HepG2 (cell line): ENCODE measurements around the gene GTF2F1. TPM values are rescaled to one million over a fixed set of nuclear protein-coding genes. Genes with fewer than 3 reads are reported as not detected.
A peak's percentile ranks its signal among the peaks of the same experiment; 100 is the strongest.

Experiments used
- ARID2 ChIP-seq: sonication (generic); formaldehyde crosslinking; IDR thresholded peaks from 2 replicates; pipeline ENCODE4 v1.8.1; 2022; ENCODE audit warnings: mild to moderate bottlenecking, missing genetic modification reagents, borderline replicate concordance
- CSRNP1 ChIP-seq: sonication (generic); formaldehyde crosslinking; IDR thresholded peaks from 2 replicates; pipeline ENCODE4 v1.8.1; 2023; ENCODE audit warnings: mild to moderate bottlenecking, missing genetic modification reagents
- FOXP1 ChIP-seq, 2 experiments: fragments of 450-650 bp in 1 of 2; IDR thresholded peaks; 2 replicates each; pipeline ENCODE4 v1.6.1; 2017 to 2018; ENCODE audit warnings: antibody characterized with exemption in 1 of 2
- GLI4 ChIP-seq: sonication (generic); formaldehyde crosslinking; IDR thresholded peaks from 2 replicates; pipeline ENCODE4 v1.5.1; 2020; ENCODE audit warnings: missing genetic modification reagents, mild to moderate bottlenecking, moderate library complexity, borderline replicate concordance
- HNRNPLL ChIP-seq: fragments of 200-400 bp; formaldehyde crosslinking; IDR thresholded peaks from 2 replicates; pipeline ENCODE4 v1.6.1; 2017; ENCODE audit warnings: mild to moderate bottlenecking, low read depth, low read length; ENCODE audit not compliant: poor library complexity, severe bottlenecking
- IKZF5 ChIP-seq: IDR thresholded peaks from 2 replicates; pipeline ENCODE4 v1.6.1; 2018; ENCODE audit warnings: missing genetic modification reagents, mild to moderate bottlenecking, missing compliant biosample characterization
- SNAPC4 ChIP-seq: sonication (generic); formaldehyde crosslinking; IDR thresholded peaks from 2 replicates; pipeline ENCODE4 v1.4.0; 2020; ENCODE audit warnings: mild to moderate bottlenecking, missing genetic modification reagents
- ZMAT5 ChIP-seq: sonication (generic); formaldehyde crosslinking; IDR thresholded peaks from 2 replicates; pipeline ENCODE4 v1.5.0; 2020; ENCODE audit warnings: mild to moderate bottlenecking, low read depth, missing genetic modification reagents, borderline replicate concordance
- ZNF180 ChIP-seq: sonication (generic); formaldehyde crosslinking; IDR thresholded peaks from 2 replicates; pipeline ENCODE4 v1.4.0; 2020; ENCODE audit warnings: low read depth, missing genetic modification reagents, borderline replicate concordance
- ZNF224 ChIP-seq: sonication (generic); formaldehyde crosslinking; IDR thresholded peaks from 2 replicates; pipeline ENCODE4 v1.5.0; 2020; ENCODE audit warnings: mild to moderate bottlenecking, missing genetic modification reagents
- ZNF230 ChIP-seq: sonication (generic); formaldehyde crosslinking; IDR thresholded peaks from 2 replicates; pipeline ENCODE4 v1.4.0; 2020; ENCODE audit warnings: mild to moderate bottlenecking, missing genetic modification reagents
- ZNF276 ChIP-seq: sonication (generic); formaldehyde crosslinking; IDR thresholded peaks from 2 replicates; pipeline ENCODE4 v1.4.0; 2020; ENCODE audit warnings: mild to moderate bottlenecking, low read depth, missing genetic modification reagents
- ZNF576 ChIP-seq: sonication (generic); formaldehyde crosslinking; IDR thresholded peaks from 2 replicates; pipeline ENCODE4 v1.4.0; 2020; ENCODE audit warnings: mild to moderate bottlenecking, missing genetic modification reagents
- ZNF768 ChIP-seq: sonication (generic); formaldehyde crosslinking; IDR thresholded peaks from 2 replicates; pipeline ENCODE4 v1.4.0; 2020; ENCODE audit warnings: missing genetic modification reagents
- ZSCAN29 ChIP-seq: sonication (generic); formaldehyde crosslinking; conservative IDR thresholded peaks from 2 replicates; pipeline ENCODE4 v1.4.0; 2020; ENCODE audit warnings: mild to moderate bottlenecking, missing genetic modification reagents
- polyA plus RNA-seq, 8 experiments: library from polyadenylated mRNA; depleted of rRNA in 3 of 8; stranded (reverse) in 7 of 8; unstranded in 1 of 8; fragments of >200 nt; fragmentation: Illumina TruSeq in 4 of 8; extraction: Trizol in 4 of 8; gene quantifications; 2 replicates each; pipeline versions ENCODE4 v1.2.1 to v1.2.3, GENCODE V29; 2011 to 2016; ENCODE audit warnings: low read depth in 4 of 8, missing spikeins in 1 of 8, mixed read lengths in 1 of 8; ENCODE audit not compliant: insufficient read depth in 1 of 8
- total RNA-seq, 5 experiments: library from RNA; depleted of rRNA; stranded (reverse); fragments of >200 nt; fragmentation: Illumina TruSeq; extraction: Trizol; gene quantifications; 2 replicates each; pipeline ENCODE4 v1.2.3, GENCODE V29; 2016; ENCODE audit warnings: low read depth in 1 of 5

GTF2F1 gene
- total and polyA plus RNA-seq, 2 of the 13 experiments (the other 11 are each of a cell fraction or from before 2014, with no cell fraction given), result 27.8 to 34.1 TPM

GRCh38 chr19:6412447-6413091, 19.6 kb upstream of the GTF2F1 start (continued):
- TF ChIP-seq ZMAT5 (no peak), CSRNP1 (CRISPR knock-in tag) (no peak), ZNF576 (CRISPR knock-in tag) (no peak), IKZF5 (CRISPR knock-in tag) (no peak), ZSCAN29 (no peak), ZNF230 (CRISPR knock-in tag) (no peak), ZNF224 (no peak), ZNF768 (CRISPR knock-in tag) (0 out of 2 replicates have a peak, but pooled peaks have one; percentile 31), ZNF276 (no peak), SNAPC4 (no peak), ZNF180 (CRISPR knock-in tag) (no peak), GLI4 (CRISPR knock-in tag) (no peak), FOXP1 (IDR thresholded peaks at IDR 0.05) (no peak), FOXP1 (CRISPR knock-in tag; IDR thresholded peaks at IDR 0.05) (no peak), HNRNPLL (no peak), ARID2 (no peak)
